K562 (cell line): ENCODE results near the gene SHB. TPM values are rescaled to one million over a fixed set of nuclear protein-coding genes. Genes with fewer than 3 reads are reported as not detected.

Experiments
- ATAC-seq: fragments of 200-7000 bp; cut with Tn5 transposase; 3 replicates; pipeline ENCODE4 v1.9.1; 2020; ENCODE audit warnings: moderate library complexity
- BruUV-seq: library from RNA; stranded (reverse); fragments of 400-500 nt; replicated peaks from 2 replicates; lab custom pipeline; 2021; lab: Mats Ljungman, UMichigan
- CTCF ChIA-PET: fragments of 300-600 bp; formaldehyde crosslinking; extraction: SDS; loops from one replicate; lab custom pipeline; 2021; ENCODE audit warnings: low intra/inter-chr PET ratio; lab: Yijun Ruan, JAX
- POLR2A ChIA-PET: fragments of 300-600, 350-650 bp; sonication (Branson Sonifier 250); formaldehyde crosslinking; extraction: SDS; loops from one replicate; lab custom pipeline; 2021; ENCODE audit warnings: antibody characterized with exemption, inconsistent platforms; lab: Yijun Ruan, JAX
- DNase-seq, 4 experiments: peaks; one replicate each; pipeline versions ENCODE4 v3.0.0 to v3.0.0-alpha.2; 2011 to 2018; ENCODE audit warnings: low spot score in 3 of 4, mixed read lengths in 3 of 4; ENCODE audit errors: extremely low read depth in 1 of 4
- FAIRE-seq: peaks from 2 replicates; lab custom pipeline; 2011; peaks lifted over from hg19 to GRCh38; lab: Jason Lieb, UNC
- H2AFZ ChIP-seq: 2 replicates; pipeline ENCODE4 v1.6.0; 2011; ENCODE audit warnings: low read depth, low read length, control low read depth, inconsistent platforms
- H3K27ac ChIP-seq: fragments of 200-600 bp; 3 replicates; pipeline ENCODE4 v1.8.0; 2011; ENCODE audit warnings: low read depth, mild to moderate bottlenecking, control low read depth, inconsistent platforms, low read length, moderate library complexity, mixed read lengths; ENCODE audit errors: extremely low read depth
- H3K27me3 ChIP-seq, 2 experiments: fragments of 300-600 bp in 1 of 2; 2 replicates in 1 of 2; 3 replicates in 1 of 2; pipeline versions ENCODE4 v1.6.0 to v1.8.0; 2011; ENCODE audit warnings: inconsistent platforms in 2 of 2, low read length in 2 of 2, mild to moderate bottlenecking in 1 of 2, mixed read lengths in 1 of 2, moderate library complexity in 1 of 2; ENCODE audit not compliant: control insufficient read depth in 2 of 2, insufficient read depth in 2 of 2
- H3K36me3 ChIP-seq: fragments of 300-600 bp; 3 replicates; pipeline ENCODE4 v1.8.0; 2011; ENCODE audit warnings: mild to moderate bottlenecking, low read length, inconsistent platforms; ENCODE audit not compliant: control insufficient read depth, insufficient read depth
- H3K4me1 ChIP-seq, 2 experiments: fragments of 200-600 bp in 1 of 2; replicated peaks in 1 of 2; 2 replicates in 1 of 2; 3 replicates in 1 of 2; pipeline versions ENCODE4 v1.5.1 to v1.8.0; 2011; ENCODE audit warnings: inconsistent platforms in 2 of 2, low read length in 2 of 2, mild to moderate bottlenecking in 1 of 2, mixed read lengths in 1 of 2, moderate library complexity in 1 of 2; ENCODE audit not compliant: control insufficient read depth in 2 of 2, insufficient read depth in 2 of 2
- H3K4me2 ChIP-seq: 2 replicates; pipeline ENCODE4 v1.6.1; 2011; ENCODE audit warnings: low read length, control low read depth, inconsistent platforms, mixed read lengths; ENCODE audit not compliant: insufficient read depth
- H3K4me3 ChIP-seq: fragments of 200-600 bp; sonication (generic), shearing (Covaris generic); 2 replicates; pipeline ENCODE4 v1.5.1; 2016; ENCODE audit warnings: control low read depth, inconsistent platforms
- H3K79me2 ChIP-seq: fragments of 200-600 bp; 3 replicates; pipeline ENCODE4 v1.8.0; 2011; ENCODE audit warnings: low read length, inconsistent platforms; ENCODE audit not compliant: control insufficient read depth, insufficient read depth
- H3K9ac ChIP-seq, 2 experiments: 2 replicates each; pipeline versions ENCODE4 v1.6.0 to v1.6.1; 2011; ENCODE audit warnings: low read depth in 2 of 2, low read length in 2 of 2, control low read depth in 1 of 2, inconsistent platforms in 1 of 2, mild to moderate bottlenecking in 1 of 2, mixed read lengths in 1 of 2; ENCODE audit not compliant: insufficient read depth in 1 of 2
- H3K9me1 ChIP-seq: one replicate; pipeline ENCODE4 v1.6.0; 2011; ENCODE audit warnings: inconsistent platforms, mild to moderate bottlenecking, low read length, moderate library complexity; ENCODE audit not compliant: control insufficient read depth, insufficient read depth
- H3K9me3 ChIP-seq: replicated peaks from 2 replicates; pipeline ENCODE4 v1.5.1; 2011; ENCODE audit warnings: low read depth, low read length, inconsistent platforms; ENCODE audit not compliant: control insufficient read depth, insufficient read depth
- H4K20me1 ChIP-seq: replicated peaks from 2 replicates; pipeline ENCODE4 v1.6.1; 2011; ENCODE audit warnings: low read length, inconsistent platforms, mixed read lengths; ENCODE audit not compliant: control insufficient read depth, insufficient read depth
- BDP1 ChIP-seq: IDR thresholded peaks from 3 replicates; pipeline ENCODE4 v1.6.1; 2011; ENCODE audit not compliant: insufficient read length, insufficient read depth
- MYBL2 ChIP-seq, 2 experiments: fragments of 450-650 bp in 1 of 2; sonication (generic) in 1 of 2; formaldehyde crosslinking in 1 of 2; IDR thresholded peaks; 2 replicates each; pipeline versions ENCODE4 v1.6.1 to v1.8.1; 2017 to 2022; ENCODE audit warnings: borderline replicate concordance in 1 of 2, inconsistent platforms in 1 of 2, low read depth in 1 of 2, mild to moderate bottlenecking in 1 of 2, missing genetic modification reagents in 1 of 2, moderate library complexity in 1 of 2
- WGBS: fragments of 100-300 bp; shearing (Covaris generic); methylation state at CpG from one replicate; pipeline ENCODE4 v1.1.6; 2016; ENCODE audit warnings: low coverage, mixed read lengths; ENCODE audit not compliant: insufficient coverage; ENCODE audit errors: missing lambda C conversion rate; 5-methylcytosine and 5-hydroxymethylcytosine counted together
- in situ Hi-C: fragments of 300-500 bp; cut with MboI; formaldehyde crosslinking; loops from 4 replicates; pipeline ENCODE4 v1.15.0; 2018; ENCODE audit warnings: inconsistent platforms, mixed read lengths
- intact Hi-C: fragments of 100-400 bp; cut with micrococcal nuclease; formaldehyde crosslinking; loops from 2 replicates; pipeline ENCODE4 v1.14.2; 2022
- polyA plus RNA-seq, 8 experiments: library from polyadenylated mRNA; depleted of rRNA in 4 of 8; stranded (reverse) in 5 of 8; unstranded in 3 of 8; fragments of >200 nt; fragmentation: Nextera tagmentation in 2 of 8; fragmentation: Illumina TruSeq in 1 of 8; extraction: Ambion mirVana in 2 of 8; extraction: Trizol in 1 of 8; gene quantifications; 2 replicates each; pipeline versions ENCODE4 v1.2.1 to v1.2.3, GENCODE V29; 2011 to 2014; ENCODE audit warnings: inconsistent platforms in 1 of 8, missing spikeins in 1 of 8
- total RNA-seq, 7 experiments: library from RNA; depleted of rRNA in 6 of 7; stranded (reverse); fragments of >200 nt in 6 of 7; fragmentation: Illumina TruSeq in 2 of 7; extraction: Trizol in 2 of 7; gene quantifications; 2 replicates each; pipeline versions ENCODE4 v1.2.1 to v1.2.3, GENCODE V29; 2011 to 2021; ENCODE audit warnings: low replicate concordance in 1 of 7
- TF ChIP-seq, protein P1 (sequence below): sonication (generic); formaldehyde crosslinking; IDR thresholded peaks from 2 replicates; pipeline ENCODE4 v1.8.1; 2023; ENCODE audit warnings: missing genetic modification reagents, mild to moderate bottlenecking, borderline replicate concordance
- TF ChIP-seq, protein P2 (sequence below): sonication (generic); formaldehyde crosslinking; IDR thresholded peaks from 2 replicates; pipeline ENCODE4 v1.8.0; 2023; ENCODE audit warnings: missing genetic modification reagents, mild to moderate bottlenecking, borderline replicate concordance

The SHB gene
- total and polyA plus RNA-seq, 9 of the 15 experiments (the other 6 are each of a cell fraction or from before 2014, with no cell fraction given): 0.78 to 16.0 (median 5.3) TPM

DNA sequence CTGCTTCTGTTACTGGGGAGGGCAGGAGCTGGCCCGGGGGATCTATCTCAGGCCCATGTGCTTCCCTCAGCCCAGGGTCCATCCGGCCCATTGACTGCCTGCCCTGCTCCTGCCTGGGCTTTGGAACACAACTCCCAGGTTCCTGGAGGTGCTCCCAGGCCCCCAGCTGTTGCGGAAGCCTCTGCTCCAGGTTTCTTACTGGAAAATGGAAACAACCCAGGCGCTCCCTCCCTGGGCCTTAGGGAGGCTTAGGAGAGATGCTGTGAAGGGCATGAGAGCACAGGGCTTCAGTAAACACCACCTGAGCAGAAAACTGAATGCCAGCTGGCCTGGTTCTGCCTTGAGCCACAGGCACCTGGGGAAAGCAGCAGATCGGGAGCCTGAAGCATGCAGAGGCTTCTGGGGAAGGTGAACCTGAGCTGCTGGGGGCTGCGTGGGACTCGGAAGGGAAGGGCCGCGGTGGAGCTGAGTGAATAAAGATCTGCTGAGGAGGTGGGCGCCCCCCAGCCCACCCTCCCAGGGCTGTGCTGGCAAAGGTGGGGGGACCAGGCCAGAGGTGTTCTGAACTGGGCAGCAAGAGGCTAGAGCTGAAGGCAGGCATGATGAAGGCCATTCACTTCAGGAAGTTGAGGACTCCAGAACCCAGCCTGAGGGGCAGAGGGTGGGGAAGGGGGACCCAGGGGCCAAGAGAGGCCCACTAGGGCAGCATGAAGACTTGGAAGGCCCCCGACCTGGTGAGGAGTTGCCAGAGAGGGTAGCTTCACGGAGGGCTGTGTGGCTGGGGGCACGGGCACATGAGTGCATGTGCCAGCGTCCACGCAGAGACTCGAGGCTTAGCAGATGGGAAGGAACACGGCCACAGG is 64.8 kb downstream of the SHB start:
- peaks cover 6% of the 10 kb centered on the region for H3K9me1 ChIP-seq
- no peak for FAIRE-seq
- H4K20me1 ChIP-seq: peaks cover 20% of the 10 kb centered on the region
- in situ Hi-C loops: no loop called here
- H3K36me3 ChIP-seq: no peaks in the 10 kb centered on the region
- no peak overlapping the region for H3K27ac ChIP-seq
- no peaks in the 10 kb centered on the region for H3K79me2 ChIP-seq
- H3K9me3 ChIP-seq: no peaks in the 10 kb centered on the region
- no peak overlapping the region for H3K4me3 ChIP-seq
- H3K4me1 ChIP-seq: peaks cover 17 to 24% of the 10 kb centered on the region in 2 experiments
- no peak for ATAC-seq
- intact Hi-C loops: no loop called here
- H2AFZ ChIP-seq: no peak overlapping the region
- no TSS peak for BruUV-seq
- 73% methylated on average over 17 of the region's 17 CpGs for WGBS
- no peaks in the 10 kb centered on the region for H3K27me3 ChIP-seq
- no peak for DNase-seq
- ChIA-PET POLR2A (interaction anchor here (0.6 to 1.1 kb wide), 4 partner anchors 16 to 48 kb away, joined by 3 to 5 read pairs (median 3); no protein-coding TSS in a partner anchor), CTCF (no interaction called here)
- no peak overlapping the region for H3K4me2 ChIP-seq
- H3K9ac ChIP-seq: peak overlapping the region in 1 of 2 experiments; percentile 53; a peak in 1 of 4 replicates
- TF ChIP-seq, protein P1, sequence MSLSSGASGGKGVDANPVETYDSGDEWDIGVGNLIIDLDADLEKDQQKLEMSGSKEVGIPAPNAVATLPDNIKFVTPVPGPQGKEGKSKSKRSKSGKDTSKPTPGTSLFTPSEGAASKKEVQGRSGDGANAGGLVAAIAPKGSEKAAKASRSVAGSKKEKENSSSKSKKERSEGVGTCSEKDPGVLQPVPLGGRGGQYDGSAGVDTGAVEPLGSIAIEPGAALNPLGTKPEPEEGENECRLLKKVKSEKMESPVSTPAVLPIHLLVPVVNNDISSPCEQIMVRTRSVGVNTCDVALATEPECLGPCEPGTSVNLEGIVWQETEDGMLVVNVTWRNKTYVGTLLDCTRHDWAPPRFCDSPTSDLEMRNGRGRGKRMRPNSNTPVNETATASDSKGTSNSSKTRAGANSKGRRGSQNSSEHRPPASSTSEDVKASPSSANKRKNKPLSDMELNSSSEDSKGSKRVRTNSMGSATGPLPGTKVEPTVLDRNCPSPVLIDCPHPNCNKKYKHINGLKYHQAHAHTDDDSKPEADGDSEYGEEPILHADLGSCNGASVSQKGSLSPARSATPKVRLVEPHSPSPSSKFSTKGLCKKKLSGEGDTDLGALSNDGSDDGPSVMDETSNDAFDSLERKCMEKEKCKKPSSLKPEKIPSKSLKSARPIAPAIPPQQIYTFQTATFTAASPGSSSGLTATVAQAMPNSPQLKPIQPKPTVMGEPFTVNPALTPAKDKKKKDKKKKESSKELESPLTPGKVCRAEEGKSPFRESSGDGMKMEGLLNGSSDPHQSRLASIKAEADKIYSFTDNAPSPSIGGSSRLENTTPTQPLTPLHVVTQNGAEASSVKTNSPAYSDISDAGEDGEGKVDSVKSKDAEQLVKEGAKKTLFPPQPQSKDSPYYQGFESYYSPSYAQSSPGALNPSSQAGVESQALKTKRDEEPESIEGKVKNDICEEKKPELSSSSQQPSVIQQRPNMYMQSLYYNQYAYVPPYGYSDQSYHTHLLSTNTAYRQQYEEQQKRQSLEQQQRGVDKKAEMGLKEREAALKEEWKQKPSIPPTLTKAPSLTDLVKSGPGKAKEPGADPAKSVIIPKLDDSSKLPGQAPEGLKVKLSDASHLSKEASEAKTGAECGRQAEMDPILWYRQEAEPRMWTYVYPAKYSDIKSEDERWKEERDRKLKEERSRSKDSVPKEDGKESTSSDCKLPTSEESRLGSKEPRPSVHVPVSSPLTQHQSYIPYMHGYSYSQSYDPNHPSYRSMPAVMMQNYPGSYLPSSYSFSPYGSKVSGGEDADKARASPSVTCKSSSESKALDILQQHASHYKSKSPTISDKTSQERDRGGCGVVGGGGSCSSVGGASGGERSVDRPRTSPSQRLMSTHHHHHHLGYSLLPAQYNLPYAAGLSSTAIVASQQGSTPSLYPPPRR (CRISPR knock-in tag): no peak
- TF ChIP-seq BDP1 (no peak), MYBL2 (IDR thresholded peaks at IDR 0.05; ENCODE audit: low read depth) (no peak), MYBL2 (CRISPR knock-in tag; IDR thresholded peaks at IDR 0.05; ENCODE audit: borderline replicate concordance) (no peak)
- TF ChIP-seq, protein P2, sequence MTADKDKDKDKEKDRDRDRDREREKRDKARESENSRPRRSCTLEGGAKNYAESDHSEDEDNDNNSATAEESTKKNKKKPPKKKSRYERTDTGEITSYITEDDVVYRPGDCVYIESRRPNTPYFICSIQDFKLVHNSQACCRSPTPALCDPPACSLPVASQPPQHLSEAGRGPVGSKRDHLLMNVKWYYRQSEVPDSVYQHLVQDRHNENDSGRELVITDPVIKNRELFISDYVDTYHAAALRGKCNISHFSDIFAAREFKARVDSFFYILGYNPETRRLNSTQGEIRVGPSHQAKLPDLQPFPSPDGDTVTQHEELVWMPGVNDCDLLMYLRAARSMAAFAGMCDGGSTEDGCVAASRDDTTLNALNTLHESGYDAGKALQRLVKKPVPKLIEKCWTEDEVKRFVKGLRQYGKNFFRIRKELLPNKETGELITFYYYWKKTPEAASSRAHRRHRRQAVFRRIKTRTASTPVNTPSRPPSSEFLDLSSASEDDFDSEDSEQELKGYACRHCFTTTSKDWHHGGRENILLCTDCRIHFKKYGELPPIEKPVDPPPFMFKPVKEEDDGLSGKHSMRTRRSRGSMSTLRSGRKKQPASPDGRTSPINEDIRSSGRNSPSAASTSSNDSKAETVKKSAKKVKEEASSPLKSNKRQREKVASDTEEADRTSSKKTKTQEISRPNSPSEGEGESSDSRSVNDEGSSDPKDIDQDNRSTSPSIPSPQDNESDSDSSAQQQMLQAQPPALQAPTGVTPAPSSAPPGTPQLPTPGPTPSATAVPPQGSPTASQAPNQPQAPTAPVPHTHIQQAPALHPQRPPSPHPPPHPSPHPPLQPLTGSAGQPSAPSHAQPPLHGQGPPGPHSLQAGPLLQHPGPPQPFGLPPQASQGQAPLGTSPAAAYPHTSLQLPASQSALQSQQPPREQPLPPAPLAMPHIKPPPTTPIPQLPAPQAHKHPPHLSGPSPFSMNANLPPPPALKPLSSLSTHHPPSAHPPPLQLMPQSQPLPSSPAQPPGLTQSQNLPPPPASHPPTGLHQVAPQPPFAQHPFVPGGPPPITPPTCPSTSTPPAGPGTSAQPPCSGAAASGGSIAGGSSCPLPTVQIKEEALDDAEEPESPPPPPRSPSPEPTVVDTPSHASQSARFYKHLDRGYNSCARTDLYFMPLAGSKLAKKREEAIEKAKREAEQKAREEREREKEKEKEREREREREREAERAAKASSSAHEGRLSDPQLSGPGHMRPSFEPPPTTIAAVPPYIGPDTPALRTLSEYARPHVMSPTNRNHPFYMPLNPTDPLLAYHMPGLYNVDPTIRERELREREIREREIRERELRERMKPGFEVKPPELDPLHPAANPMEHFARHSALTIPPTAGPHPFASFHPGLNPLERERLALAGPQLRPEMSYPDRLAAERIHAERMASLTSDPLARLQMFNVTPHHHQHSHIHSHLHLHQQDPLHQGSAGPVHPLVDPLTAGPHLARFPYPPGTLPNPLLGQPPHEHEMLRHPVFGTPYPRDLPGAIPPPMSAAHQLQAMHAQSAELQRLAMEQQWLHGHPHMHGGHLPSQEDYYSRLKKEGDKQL: no peak
